GM12891 (cell line): Measurements from ENCODE around the gene BRPF1.

Experiments
- PAX5 ChIP-seq: IDR thresholded peaks from 2 replicates; pipeline ENCODE4 v1.6.1; 2011; ENCODE audit warnings: low read length, moderate library complexity, mild to moderate bottlenecking; ENCODE audit not compliant: insufficient read depth, severe bottlenecking
- POLR2A ChIP-seq: IDR thresholded peaks from 2 replicates; pipeline ENCODE4 v1.6.1; 2011; ENCODE audit warnings: low read depth, low read length, control low read depth
- POLR2AphosphoS5 ChIP-seq: IDR thresholded peaks from 2 replicates; pipeline ENCODE4 v1.6.1; 2011; ENCODE audit warnings: low read depth, low read length, control low read depth
- POU2F2 ChIP-seq: IDR thresholded peaks from 2 replicates; pipeline ENCODE4 v1.6.1; 2011; ENCODE audit warnings: low read depth, mild to moderate bottlenecking, control low read depth, low read length, moderate library complexity
- SPI1 ChIP-seq: IDR thresholded peaks from 2 replicates; pipeline ENCODE4 v1.6.1; 2011; ENCODE audit warnings: low read depth, low read length, control low read depth
- TAF1 ChIP-seq: IDR thresholded peaks from 2 replicates; pipeline ENCODE4 v1.6.1; 2011; ENCODE audit warnings: low read depth, low read length, control low read depth

DNA sequence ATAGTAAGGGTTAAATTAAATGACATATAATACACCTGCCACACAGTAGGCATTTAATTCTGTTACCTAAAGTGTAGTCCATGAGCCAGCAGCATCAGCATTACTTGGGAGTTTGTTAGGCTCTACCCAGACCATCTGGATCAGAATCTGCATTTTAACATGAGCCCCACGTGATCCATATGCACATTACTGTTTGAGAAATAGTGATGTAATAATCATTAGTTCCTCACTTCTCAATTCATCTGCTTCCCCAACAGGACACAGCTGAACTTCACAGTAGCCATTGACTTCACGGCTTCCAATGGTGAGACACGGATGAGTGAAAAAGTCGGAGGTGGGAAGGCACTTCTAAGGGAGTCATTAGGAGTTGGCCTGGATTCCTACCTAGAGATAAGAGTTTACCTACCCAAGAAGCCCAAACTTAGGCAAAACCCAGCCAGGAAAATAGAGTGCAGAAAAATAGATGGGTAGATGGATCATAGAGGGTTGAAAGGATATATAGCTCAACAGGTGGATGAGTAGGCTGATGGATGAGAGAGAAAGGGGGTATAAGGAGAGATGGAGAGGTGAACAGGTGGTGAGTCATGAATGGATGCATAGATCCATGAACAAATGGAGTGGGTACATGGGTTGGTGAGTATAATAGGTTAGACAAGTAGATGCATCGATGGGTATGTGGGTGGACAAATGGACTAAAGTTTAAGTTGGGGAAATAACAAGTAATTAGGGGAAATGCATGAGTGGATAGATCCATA, 14.6 kb upstream of the BRPF1 start:
- TF ChIP-seq POLR2A (no peak), TAF1 (no peak), POLR2AphosphoS5 (no peak), PAX5 (no peak), SPI1 (no peak), POU2F2 (no peak)
